HepG2 (cell line): ENCODE data around the gene VWA1. TPM values are rescaled to one million over a fixed set of nuclear protein-coding genes. Genes with fewer than 3 reads are reported as not detected.
A peak's percentile ranks its signal among the peaks of the same experiment; 100 is the strongest.

ENCODE experiments used
- ARNTL ChIP-seq: sonication (generic); formaldehyde crosslinking; IDR thresholded peaks from 2 replicates; pipeline ENCODE4 v1.4.0; 2020; ENCODE audit warnings: mild to moderate bottlenecking, missing genetic modification reagents
- BCL3 ChIP-seq: sonication (generic); formaldehyde crosslinking; IDR thresholded peaks from 2 replicates; pipeline ENCODE4 v1.5.1; 2020; ENCODE audit warnings: mild to moderate bottlenecking, missing genetic modification reagents, moderate library complexity
- BHLHE40 ChIP-seq: IDR thresholded peaks from 2 replicates; pipeline ENCODE4 v1.6.1; 2011; ENCODE audit warnings: low read length, improper control_type of control experiment
- FOXP4 ChIP-seq: sonication (generic); formaldehyde crosslinking; IDR thresholded peaks from 2 replicates; pipeline ENCODE4 v1.4.0; 2020; ENCODE audit warnings: missing genetic modification reagents
- GMEB1 ChIP-seq: sonication (generic); formaldehyde crosslinking; IDR thresholded peaks from 2 replicates; pipeline ENCODE4 v1.5.1; 2020; ENCODE audit warnings: missing genetic modification reagents, mild to moderate bottlenecking, borderline replicate concordance
- IKZF1 ChIP-seq: fragments of 450-650 bp; IDR thresholded peaks from 2 replicates; pipeline ENCODE4 v1.7.1; 2016
- ISL2 ChIP-seq: sonication (generic); formaldehyde crosslinking; IDR thresholded peaks from 2 replicates; pipeline ENCODE4 v1.5.0; 2020; ENCODE audit warnings: missing genetic modification reagents
- MAZ ChIP-seq, 2 experiments: sonication (generic) in 1 of 2; formaldehyde crosslinking in 1 of 2; IDR thresholded peaks; 2 replicates each; pipeline versions ENCODE4 v1.5.0 to v1.6.1; 2012 to 2020; ENCODE audit warnings: low read depth in 2 of 2, mild to moderate bottlenecking in 2 of 2, borderline replicate concordance in 1 of 2, improper control_type of control experiment in 1 of 2, low read length in 1 of 2, missing genetic modification reagents in 1 of 2, moderate library complexity in 1 of 2
- MEF2D ChIP-seq: sonication (generic); formaldehyde crosslinking; IDR thresholded peaks from 2 replicates; pipeline ENCODE4 v1.5.1; 2020; ENCODE audit warnings: mild to moderate bottlenecking, missing genetic modification reagents
- MTA1 ChIP-seq: sonication (generic); formaldehyde crosslinking; IDR thresholded peaks from 2 replicates; pipeline ENCODE4 v1.4.0; 2020; ENCODE audit warnings: missing genetic modification reagents, mild to moderate bottlenecking, borderline replicate concordance
- MXD1 ChIP-seq: sonication (generic); formaldehyde crosslinking; IDR thresholded peaks from 2 replicates; pipeline ENCODE4 v1.4.0; 2020; ENCODE audit warnings: mild to moderate bottlenecking, missing genetic modification reagents
- NBN ChIP-seq: fragments of 450-650 bp; conservative IDR thresholded peaks from 2 replicates; pipeline ENCODE4 v1.6.1; 2017
- POGZ ChIP-seq: sonication (generic); formaldehyde crosslinking; IDR thresholded peaks from 2 replicates; pipeline ENCODE4 v1.4.0; 2020; ENCODE audit warnings: mild to moderate bottlenecking, missing genetic modification reagents
- POLR2AphosphoS2 ChIP-seq: IDR thresholded peaks from 2 replicates; pipeline ENCODE4 v1.6.1; 2011; ENCODE audit warnings: low read depth, low read length, improper control_type of control experiment
- SALL1 ChIP-seq: sonication (generic); formaldehyde crosslinking; IDR thresholded peaks from 2 replicates; pipeline ENCODE4 v1.8.0; 2022; ENCODE audit warnings: mild to moderate bottlenecking, missing genetic modification reagents
- SATB2 ChIP-seq: sonication (generic); formaldehyde crosslinking; IDR thresholded peaks from 2 replicates; pipeline ENCODE4 v1.5.0; 2020; ENCODE audit warnings: missing genetic modification reagents
- SMARCC2 ChIP-seq: fragments of 450-650 bp; IDR thresholded peaks from 2 replicates; pipeline ENCODE4 v1.6.1; 2017; ENCODE audit warnings: antibody characterized with exemption, mild to moderate bottlenecking
- SNAPC5 ChIP-seq: sonication (generic); formaldehyde crosslinking; IDR thresholded peaks from 2 replicates; pipeline ENCODE4 v1.8.1; 2023; ENCODE audit warnings: mild to moderate bottlenecking, missing genetic modification reagents, borderline replicate concordance
- TAF1 ChIP-seq: sonication (generic); formaldehyde crosslinking; IDR thresholded peaks from 2 replicates; pipeline ENCODE4 v1.4.0; 2020; ENCODE audit warnings: missing genetic modification reagents
- TAF15 ChIP-seq: fragments of 200-400 bp; formaldehyde crosslinking; IDR thresholded peaks from one replicate; pipeline ENCODE4 v1.6.1; 2018; ENCODE audit warnings: mild to moderate bottlenecking, low read depth, low read length; ENCODE audit not compliant: poor library complexity, severe bottlenecking
- ZFX ChIP-seq: sonication (generic); formaldehyde crosslinking; IDR thresholded peaks from 2 replicates; pipeline ENCODE4 v1.4.0; 2020; ENCODE audit warnings: mild to moderate bottlenecking, low read depth, missing genetic modification reagents, moderate library complexity
- ZNF713 ChIP-seq: sonication (generic); formaldehyde crosslinking; IDR thresholded peaks from 2 replicates; pipeline ENCODE4 v1.4.0; 2020; ENCODE audit warnings: mild to moderate bottlenecking, missing genetic modification reagents
- ZNF775 ChIP-seq: sonication (generic); formaldehyde crosslinking; IDR thresholded peaks from 2 replicates; pipeline ENCODE4 v1.4.0; 2020; ENCODE audit warnings: missing genetic modification reagents, mild to moderate bottlenecking, moderate library complexity, borderline replicate concordance
- ZSCAN29 ChIP-seq: sonication (generic); formaldehyde crosslinking; conservative IDR thresholded peaks from 2 replicates; pipeline ENCODE4 v1.4.0; 2020; ENCODE audit warnings: mild to moderate bottlenecking, missing genetic modification reagents
- polyA plus RNA-seq, 8 experiments: library from polyadenylated mRNA; depleted of rRNA in 3 of 8; stranded (reverse) in 7 of 8; unstranded in 1 of 8; fragments of >200 nt; fragmentation: Illumina TruSeq in 4 of 8; extraction: Trizol in 4 of 8; gene quantifications; 2 replicates each; pipeline versions ENCODE4 v1.2.1 to v1.2.3, GENCODE V29; 2011 to 2016; ENCODE audit warnings: low read depth in 4 of 8, missing spikeins in 1 of 8, mixed read lengths in 1 of 8; ENCODE audit not compliant: insufficient read depth in 1 of 8
- total RNA-seq, 5 experiments: library from RNA; depleted of rRNA; stranded (reverse); fragments of >200 nt; fragmentation: Illumina TruSeq; extraction: Trizol; gene quantifications; 2 replicates each; pipeline ENCODE4 v1.2.3, GENCODE V29; 2016; ENCODE audit warnings: low read depth in 1 of 5

VWA1 gene
- total and polyA plus RNA-seq, 2 of the 13 experiments (the other 11 are each of a cell fraction or from before 2014, with no cell fraction given): 40.9 to 57.5 TPM

- TF ChIP-seq POGZ (CRISPR knock-in tag) (peak; percentile 71), TAF1 (CRISPR knock-in tag) (peak; percentile 75), MTA1 (CRISPR knock-in tag) (peak; percentile 98), POLR2AphosphoS2 (0 out of 2 replicates have a peak, but pooled peaks have one; percentile 44), SNAPC5 (no peak), ZSCAN29 (peak; percentile 73; the same call in 1 of the 2 replicates), BHLHE40 (peak; percentile 88), SATB2 (CRISPR knock-in tag) (0 out of 2 replicates have a peak, but pooled peaks have one; percentile 59), ZFX (CRISPR knock-in tag) (peak; percentile 93), GMEB1 (peak; percentile 77), TAF15 (peak; percentile 78), ARNTL (CRISPR knock-in tag) (peak; percentile 96), ZNF775 (CRISPR knock-in tag) (no peak), ISL2 (CRISPR knock-in tag) (peak; percentile 83), SMARCC2 (no peak), NBN (no peak), MEF2D (CRISPR knock-in tag) (peak; percentile 94), SALL1 (CRISPR knock-in tag) (peak; percentile 99), FOXP4 (CRISPR knock-in tag) (peak; percentile 98), MAZ (IDR thresholded peaks at IDR 0.05; ENCODE audit: borderline replicate concordance, low read depth, low read length) (no peak; the same call in 1 of the 2 replicates), MAZ (CRISPR knock-in tag; IDR thresholded peaks at IDR 0.05; ENCODE audit: low read depth) (peak; percentile 35; the same call in 1 of the 2 replicates), MXD1 (CRISPR knock-in tag) (no peak; the same call in none of the 2 replicates), BCL3 (CRISPR knock-in tag) (peak; percentile 70; the same call in 1 of the 2 replicates), ZNF713 (peak; percentile 79; the same call in 1 of the 2 replicates), IKZF1 (no peak)
Measured at GRCh38 chr1:1400576-1401456, 34.7 kb upstream of the VWA1 start (continued).
